Fibroblast of lung (primary cell): ENCODE results near the gene TBC1D9. TPM values are rescaled to one million over a fixed set of nuclear protein-coding genes. Genes with fewer than 3 reads are reported as not detected.

Source experiments
- DNase-seq, 2 donors: peaks; one replicate each; pipeline versions ENCODE4 v3.0.0 to v3.0.0-alpha.2; 2010; ENCODE audit warnings: low read depth in 2 of 2
- H2AFZ ChIP-seq: 2 replicates; pipeline ENCODE4 v1.5.1; 2012; ENCODE audit warnings: low read length, control low read depth, inconsistent platforms
- H3K27ac ChIP-seq: 2 replicates; pipeline ENCODE4 v1.5.1; 2011; ENCODE audit warnings: low read length, control low read depth; ENCODE audit not compliant: insufficient read depth
- H3K27me3 ChIP-seq: 2 replicates; pipeline ENCODE4 v1.5.1; 2011; ENCODE audit warnings: mild to moderate bottlenecking, low read length; ENCODE audit not compliant: control insufficient read depth, insufficient read depth
- H3K36me3 ChIP-seq: 2 replicates; pipeline ENCODE4 v1.5.1; 2011; ENCODE audit warnings: low read length; ENCODE audit not compliant: control insufficient read depth, insufficient read depth
- H3K4me1 ChIP-seq: 2 replicates; pipeline ENCODE4 v1.5.1; 2011; ENCODE audit warnings: low read length; ENCODE audit not compliant: control insufficient read depth, insufficient read depth; ENCODE audit errors: extremely low read depth
- H3K4me2 ChIP-seq: 2 replicates; pipeline ENCODE4 v1.5.1; 2011; ENCODE audit warnings: low read length, control low read depth; ENCODE audit not compliant: insufficient read depth; ENCODE audit errors: extremely low read depth
- H3K4me3 ChIP-seq, 4 experiments: fragments of 200-600 bp in 1 of 4; sonication (generic) in 1 of 4; replicated peaks in 1 of 4; 2 replicates each; pipeline ENCODE4 v1.5.1; 2011 to 2016; ENCODE audit warnings: low read length in 4 of 4, low read depth in 3 of 4, mild to moderate bottlenecking in 3 of 4, control low read depth in 2 of 4, inconsistent platforms in 1 of 4, mixed read lengths in 1 of 4; ENCODE audit not compliant: insufficient read depth in 1 of 4; ENCODE audit errors: control extremely low read depth in 1 of 4
- H3K79me2 ChIP-seq: 2 replicates; pipeline ENCODE4 v1.5.1; 2012; ENCODE audit warnings: mild to moderate bottlenecking, low read length, inconsistent platforms; ENCODE audit not compliant: control insufficient read depth, insufficient read depth
- H3K9ac ChIP-seq: 2 replicates; pipeline ENCODE4 v1.5.1; 2011; ENCODE audit warnings: mild to moderate bottlenecking, low read length, control low read depth; ENCODE audit not compliant: insufficient read depth
- H3K9me3 ChIP-seq: 2 replicates; pipeline ENCODE4 v1.5.1; 2012; ENCODE audit warnings: low read depth, low read length; ENCODE audit not compliant: control insufficient read depth, insufficient read depth
- H4K20me1 ChIP-seq: 2 replicates; pipeline ENCODE4 v1.5.1; 2011; ENCODE audit warnings: low read length; ENCODE audit not compliant: control insufficient read depth, insufficient read depth; ENCODE audit errors: extremely low read depth
- EZH2 ChIP-seq: IDR thresholded peaks from 2 replicates; pipeline ENCODE4 v1.5.1; 2012; ENCODE audit warnings: low read length, control low read depth, mild to moderate bottlenecking; ENCODE audit errors: missing control alignments
- polyA plus RNA-seq, 2 donors: library from polyadenylated mRNA; depleted of rRNA in 1 of 2; stranded (reverse) in 1 of 2; unstranded in 1 of 2; fragments of >200 nt; gene quantifications; 2 replicates each; pipeline ENCODE4 v1.2.1, GENCODE V29; 2011 to 2012; ENCODE audit warnings: missing spikeins in 1 of 2
- total RNA-seq: library from RNA; depleted of rRNA; stranded (reverse); fragments of >200 nt; gene quantifications from 2 replicates; pipeline ENCODE4 v1.2.1, GENCODE V29; 2014
- TF ChIP-seq, protein P1 (sequence below), 2 donors: IDR thresholded peaks in 1 of 2; conservative IDR thresholded peaks in 1 of 2; 1 replicate in 1 of 2; 2 replicates in 1 of 2; pipeline ENCODE4 v1.5.1; 2011 to 2012; ENCODE audit warnings: low read length in 2 of 2, control low read depth in 1 of 2, inconsistent platforms in 1 of 2, low read depth in 1 of 2, mild to moderate bottlenecking in 1 of 2

Gene TBC1D9
- total and polyA plus RNA-seq, 2 donors (not counting 1 experiment from before 2014, with no cell fraction given): 18.6 to 36.3 TPM

DNA sequence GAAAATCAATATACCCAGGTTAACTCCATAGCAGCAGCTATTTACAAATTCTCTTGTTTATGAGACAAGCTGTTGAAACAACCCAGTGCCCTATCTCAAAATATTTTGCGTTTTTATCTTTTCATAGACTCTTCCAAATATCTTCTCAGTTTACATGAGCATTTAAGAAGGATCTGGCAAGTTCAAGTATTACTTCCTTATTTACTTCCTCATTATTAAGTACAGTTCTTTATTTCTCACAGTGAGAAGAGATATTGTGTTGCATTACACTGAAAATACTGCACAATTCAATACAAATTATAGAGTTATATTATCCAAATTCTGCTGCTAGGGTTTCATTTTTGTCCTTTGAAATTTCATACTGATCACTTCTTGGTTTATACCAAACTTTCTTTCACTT, 143.8 kb downstream of the TBC1D9 start:
- Histone ChIP-seq H3K79me2 (no peaks in the 10 kb centered on the region), H3K4me3 (no peak overlapping the region), H3K4me2 (no peak overlapping the region), H3K9me3 (no peaks in the 10 kb centered on the region), H3K4me1 (no peaks in the 10 kb centered on the region), H3K36me3 (no peaks in the 10 kb centered on the region), H3K27me3 (peaks cover 2% of the 10 kb centered on the region), H3K9ac (no peak overlapping the region), H2AFZ (no peak overlapping the region), H3K27ac (no peak overlapping the region), H4K20me1 (no peaks in the 10 kb centered on the region)
- no peak for TF ChIP-seq EZH2
- TF ChIP-seq, protein P1, sequence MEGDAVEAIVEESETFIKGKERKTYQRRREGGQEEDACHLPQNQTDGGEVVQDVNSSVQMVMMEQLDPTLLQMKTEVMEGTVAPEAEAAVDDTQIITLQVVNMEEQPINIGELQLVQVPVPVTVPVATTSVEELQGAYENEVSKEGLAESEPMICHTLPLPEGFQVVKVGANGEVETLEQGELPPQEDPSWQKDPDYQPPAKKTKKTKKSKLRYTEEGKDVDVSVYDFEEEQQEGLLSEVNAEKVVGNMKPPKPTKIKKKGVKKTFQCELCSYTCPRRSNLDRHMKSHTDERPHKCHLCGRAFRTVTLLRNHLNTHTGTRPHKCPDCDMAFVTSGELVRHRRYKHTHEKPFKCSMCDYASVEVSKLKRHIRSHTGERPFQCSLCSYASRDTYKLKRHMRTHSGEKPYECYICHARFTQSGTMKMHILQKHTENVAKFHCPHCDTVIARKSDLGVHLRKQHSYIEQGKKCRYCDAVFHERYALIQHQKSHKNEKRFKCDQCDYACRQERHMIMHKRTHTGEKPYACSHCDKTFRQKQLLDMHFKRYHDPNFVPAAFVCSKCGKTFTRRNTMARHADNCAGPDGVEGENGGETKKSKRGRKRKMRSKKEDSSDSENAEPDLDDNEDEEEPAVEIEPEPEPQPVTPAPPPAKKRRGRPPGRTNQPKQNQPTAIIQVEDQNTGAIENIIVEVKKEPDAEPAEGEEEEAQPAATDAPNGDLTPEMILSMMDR (conservative IDR thresholded peaks at IDR 0.05 in 1 of 2, IDR thresholded peaks at IDR 0.05 in 1 of 2; ENCODE audit: low read depth in 1 of 2, low read length in 2 of 2): no peak
- DNase-seq: no peak

DNA sequence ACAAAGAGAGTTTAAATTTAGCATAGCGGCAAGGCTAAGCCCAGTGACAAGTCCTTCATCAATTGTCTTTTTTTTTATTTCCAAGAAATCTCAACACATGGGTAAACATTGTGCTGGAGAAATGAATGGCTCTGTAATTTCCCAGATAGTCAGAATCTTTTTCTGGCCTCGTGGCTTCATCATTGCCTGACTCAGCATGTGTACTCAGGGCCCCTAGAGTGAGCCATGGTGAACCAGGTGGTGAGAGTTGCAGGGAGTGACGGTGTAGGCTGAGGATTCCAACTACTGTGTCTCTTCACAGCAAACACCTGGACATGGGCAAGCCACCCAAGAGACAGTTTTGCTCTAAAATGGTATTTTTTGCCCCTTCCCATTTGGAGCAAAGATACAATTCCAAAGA, 144.3 kb downstream of the TBC1D9 start:
- Histone ChIP-seq H3K4me1 (no peaks in the 10 kb centered on the region), H3K27me3 (peaks cover 2% of the 10 kb centered on the region), H3K4me3 (no peak overlapping the region), H3K4me2 (no peak overlapping the region), H3K9me3 (no peaks in the 10 kb centered on the region), H4K20me1 (no peaks in the 10 kb centered on the region), H2AFZ (no peak overlapping the region), H3K27ac (no peak overlapping the region), H3K79me2 (no peaks in the 10 kb centered on the region), H3K36me3 (no peaks in the 10 kb centered on the region), H3K9ac (no peak overlapping the region)
- peak in 1 of 2 donors; percentile 7 for DNase-seq
- TF ChIP-seq, protein P1 (conservative IDR thresholded peaks at IDR 0.05 in 1 of 2, IDR thresholded peaks at IDR 0.05 in 1 of 2; ENCODE audit: low read depth in 1 of 2, low read length in 2 of 2): no peak
- TF ChIP-seq EZH2: no peak

DNA sequence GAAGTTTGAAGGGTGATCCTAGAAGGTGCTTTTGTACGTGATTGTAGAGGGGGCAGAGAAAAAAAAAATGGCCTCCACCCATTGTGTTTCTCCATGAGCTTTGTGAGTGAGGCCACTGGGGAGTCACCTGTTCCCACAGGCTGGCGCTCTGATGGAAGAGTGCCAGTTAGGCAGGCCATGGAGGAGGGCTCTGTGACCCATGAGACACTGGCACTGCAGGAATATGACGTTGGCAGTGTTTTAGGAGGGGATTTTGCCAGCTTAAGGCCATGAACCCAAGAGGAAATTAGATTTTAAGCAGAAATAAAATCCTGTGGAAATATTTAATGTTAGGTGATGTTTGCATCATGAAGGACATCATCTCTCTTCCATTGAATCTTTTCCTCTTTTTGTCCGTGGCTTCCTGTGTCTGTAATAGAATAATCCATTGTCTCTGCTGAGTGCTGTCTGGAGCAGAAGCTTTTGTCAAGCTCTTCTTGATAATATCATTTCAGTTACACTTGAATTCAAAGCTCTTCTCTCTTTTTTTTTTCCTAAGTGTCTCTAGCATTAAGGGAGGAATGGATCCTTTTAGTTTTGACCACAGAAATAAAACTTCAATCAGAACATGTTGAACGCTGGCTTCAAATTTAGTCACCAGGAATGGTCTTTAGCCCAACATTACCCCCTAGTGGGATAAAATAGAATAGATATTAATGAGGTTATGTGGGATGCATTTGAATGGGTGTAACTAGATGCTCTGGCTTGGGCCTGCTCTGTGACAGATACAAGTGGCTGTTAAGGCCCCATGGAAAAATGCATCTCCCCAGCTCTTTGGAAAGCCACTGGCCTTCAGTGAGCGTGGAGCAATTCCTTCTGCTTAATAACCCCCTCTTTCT, 146.4 kb downstream of the TBC1D9 start:
- Histone ChIP-seq H3K4me2 (no peak overlapping the region), H3K9ac (no peak overlapping the region), H3K79me2 (no peaks in the 10 kb centered on the region), H2AFZ (no peak overlapping the region), H4K20me1 (no peaks in the 10 kb centered on the region), H3K27me3 (peaks cover 2% of the 10 kb centered on the region), H3K4me3 (no peak overlapping the region), H3K4me1 (no peaks in the 10 kb centered on the region), H3K27ac (no peak overlapping the region), H3K36me3 (no peaks in the 10 kb centered on the region), H3K9me3 (no peaks in the 10 kb centered on the region)
- peak; percentile 36 to 69 for DNase-seq
- TF ChIP-seq EZH2: no peak
- TF ChIP-seq, protein P1 (conservative IDR thresholded peaks at IDR 0.05 in 1 of 2, IDR thresholded peaks at IDR 0.05 in 1 of 2; ENCODE audit: low read depth in 1 of 2, low read length in 2 of 2): peak; percentile 52 to 57
